Activated T-cell treated with anti-CD3 and anti-CD28 coated beads, Interleukin-2, amount 50 U/mL, for 4 hours (primary cell): ENCODE data around the gene FBXL4. TPM values are rescaled to one million over a fixed set of nuclear protein-coding genes. Genes with fewer than 3 reads are reported as not detected.

Source experiments
- ATAC-seq, 2 donors: fragments of 200-7000 bp; cut with Tn5 transposase; one replicate each; pipeline ENCODE4 v1.10.0; 2021
- DNase-seq: peaks from one replicate; pipeline ENCODE4 v3.0.0-alpha.2; 2020
- H3K27me3 Mint-ChIP-seq: one replicate; pipeline ENCODE4 v1.8.0; 2021; ENCODE audit warnings: low read depth, mixed read lengths
- H3K36me3 Mint-ChIP-seq: one replicate; pipeline ENCODE4 v1.8.0; 2022; ENCODE audit warnings: mixed read lengths; ENCODE audit not compliant: insufficient read depth
- H3K4me1 Mint-ChIP-seq: one replicate; pipeline ENCODE4 v1.8.0; 2021; ENCODE audit warnings: low read depth, mixed read lengths
- H3K4me3 Mint-ChIP-seq: one replicate; pipeline ENCODE4 v1.8.0; 2021; ENCODE audit warnings: mild to moderate bottlenecking, moderate library complexity, mixed read lengths
- H3K9me3 Mint-ChIP-seq: one replicate; pipeline ENCODE4 v1.8.0; 2021; ENCODE audit warnings: mixed read lengths
- total RNA-seq, 3 donors: library from RNA; stranded (reverse); gene quantifications; one replicate each; pipeline ENCODE4 v1.2.1, GENCODE V29; 2021

FBXL4 gene
- total RNA-seq, 3 donors from 2014 or later: 6.9 to 7.7 (median 7.7) TPM

- H3K9me3 Mint-ChIP-seq: no peaks in the 10 kb centered on the region
- H3K4me1 Mint-ChIP-seq: peaks cover 23% of the 10 kb centered on the region
- H3K36me3 Mint-ChIP-seq: no peaks in the 10 kb centered on the region
- DNase-seq (no peak), ATAC-seq (no peak)
- peaks cover 81% of the 10 kb centered on the region for H3K27me3 Mint-ChIP-seq
- H3K4me3 Mint-ChIP-seq: no peak overlapping the region
Measured at GRCh38 chr6:98824902-98825599, 122.7 kb downstream of the FBXL4 start.

- ATAC-seq (peak in 1 of 2 donors; percentile 4), DNase-seq (no peak)
- peak overlapping the region; percentile 43 for H3K4me3 Mint-ChIP-seq
- peaks cover 23% of the 10 kb centered on the region for H3K4me1 Mint-ChIP-seq
- no peaks in the 10 kb centered on the region for H3K9me3 Mint-ChIP-seq
- no peaks in the 10 kb centered on the region for H3K36me3 Mint-ChIP-seq
- peaks cover 81% of the 10 kb centered on the region for H3K27me3 Mint-ChIP-seq
Measured at GRCh38 chr6:98824162-98824901, 123.4 kb downstream of the FBXL4 start.

GRCh38 chr6:98823428-98824161 is 124.2 kb downstream of the FBXL4 start:
- Mint-ChIP-seq H3K9me3 (no peaks in the 10 kb centered on the region), H3K4me3 (peak overlapping the region; percentile 43), H3K4me1 (peaks cover 20% of the 10 kb centered on the region), H3K36me3 (no peaks in the 10 kb centered on the region), H3K27me3 (peaks cover 75% of the 10 kb centered on the region)
- ATAC-seq (peak in 1 of 2 donors; percentile 23), DNase-seq (no peak)

GRCh38 chr6:98821756-98822405 is 125.9 kb downstream of the FBXL4 start:
- peaks cover 61% of the 10 kb centered on the region for H3K27me3 Mint-ChIP-seq
- no peaks in the 10 kb centered on the region for H3K9me3 Mint-ChIP-seq
- DNase-seq: no peak
- no peak overlapping the region for H3K4me3 Mint-ChIP-seq
- no peak for ATAC-seq
- no peaks in the 10 kb centered on the region for H3K36me3 Mint-ChIP-seq
- peaks cover 16% of the 10 kb centered on the region for H3K4me1 Mint-ChIP-seq

Other genes starting within 250 kb of the FBXL4 start
- gene POU3F2, start 113.4 kb downstream of the FBXL4 start, total RNA-seq: not detected